Measurements from ENCODE around the gene BICDL2. TPM values are rescaled to one million over a fixed set of nuclear protein-coding genes. Genes with fewer than 3 reads are reported as not detected.

Gene BICDL2
- total and polyA plus RNA-seq, 9 of the 15 experiments (the other 6 are each of a cell fraction or from before 2014, with no cell fraction given): 0.09 to 0.28 (median 0.09) TPM; not detected in 6

- no peak for TF ChIP-seq ZBTB11 (CRISPR knock-in tag; IDR thresholded peaks at IDR 0.05)
- no peak for TF ChIP-seq SMAD2 (IDR thresholded peaks at IDR 0.05; ENCODE audit: low read depth, low read length)
- TF ChIP-seq FOXJ2 (tag; IDR thresholded peaks at IDR 0.05): no peak
- no peak for TF ChIP-seq RBM25 (IDR thresholded peaks at IDR 0.05; ENCODE audit: low read depth, low read length, severe bottlenecking)
- TF ChIP-seq PHF21A (IDR thresholded peaks at IDR 0.05; ENCODE audit: borderline replicate concordance, low read depth): no peak
- TF ChIP-seq E2F6 (IDR thresholded peaks at IDR 0.05; ENCODE audit: borderline replicate concordance in 1 of 2, extremely low read depth in 1 of 2, insufficient read depth in 1 of 2, insufficient read length in 1 of 2, low read depth in 1 of 2, low read length in 1 of 2, poor library complexity in 1 of 2, severe bottlenecking in 1 of 2): peak; percentile 50 to 63
- no peak for TF ChIP-seq MITF (IDR thresholded peaks at IDR 0.05)
- TF ChIP-seq ZNF655 (CRISPR knock-in tag; IDR thresholded peaks at IDR 0.05): no peak
- TF ChIP-seq XRCC5 (IDR thresholded peaks at IDR 0.05; ENCODE audit: low read depth, low read length): peak; percentile 77
- no peak for TF ChIP-seq ZNF232 (CRISPR knock-in tag; IDR thresholded peaks at IDR 0.05)
- TF ChIP-seq ARNT (IDR thresholded peaks at IDR 0.05): no peak
- TF ChIP-seq ATF2 (CRISPR knock-in tag; IDR thresholded peaks at IDR 0.05): no peak
- no peak for TF ChIP-seq CBX8 (IDR thresholded peaks at IDR 0.05; ENCODE audit: borderline replicate concordance, extremely low read depth, low read depth, low read length, poor library complexity, severe bottlenecking)
- peak; percentile 57 for TF ChIP-seq NBN (IDR thresholded peaks at IDR 0.05; ENCODE audit: low read depth)
- no peak for TF ChIP-seq NR2C2 (CRISPR knock-in tag; IDR thresholded peaks at IDR 0.05)
- TF ChIP-seq NR2C2 (tag; IDR thresholded peaks at IDR 0.05): no peak
- no peak for TF ChIP-seq DIDO1 (tag; IDR thresholded peaks at IDR 0.05; ENCODE audit: low read depth)
- TF ChIP-seq SRSF3 (IDR thresholded peaks at IDR 0.05; ENCODE audit: insufficient read depth, low read length): no peak
Observed at GRCh38 chr16:2983706-2984136, 53.0 kb downstream of the BICDL2 start (continued).

All from K562 (cell line).